Epidermal melanocyte (primary cell): Measurements from ENCODE around the gene PIP4K2A.
"Not testable (repeated sequence)": the region's sequence is repeated elsewhere in the genome, so short reads cannot be mapped to it uniquely, and the experiment has no call there.

Experiments used
- DNase-seq: peaks from one replicate; pipeline ENCODE4 v3.0.0; 2011; ENCODE audit warnings: low spot score; ENCODE audit not compliant: insufficient read length

PIP4K2A gene

GRCh38 chr10:22557321-22557720 is 157.1 kb downstream of the PIP4K2A start:
- DNase-seq, result no peak

GRCh38 chr10:22556774-22557173 is 157.6 kb downstream of the PIP4K2A start:
- DNase-seq, result no peak

- DNase-seq, result peak; percentile 85
These were observed 159.8 kb downstream of the PIP4K2A start for GRCh38 chr10:22554461-22555182.

GRCh38 chr10:22553452-22553995 is 160.9 kb downstream of the PIP4K2A start:
- DNase-seq, result no peak

DNA sequence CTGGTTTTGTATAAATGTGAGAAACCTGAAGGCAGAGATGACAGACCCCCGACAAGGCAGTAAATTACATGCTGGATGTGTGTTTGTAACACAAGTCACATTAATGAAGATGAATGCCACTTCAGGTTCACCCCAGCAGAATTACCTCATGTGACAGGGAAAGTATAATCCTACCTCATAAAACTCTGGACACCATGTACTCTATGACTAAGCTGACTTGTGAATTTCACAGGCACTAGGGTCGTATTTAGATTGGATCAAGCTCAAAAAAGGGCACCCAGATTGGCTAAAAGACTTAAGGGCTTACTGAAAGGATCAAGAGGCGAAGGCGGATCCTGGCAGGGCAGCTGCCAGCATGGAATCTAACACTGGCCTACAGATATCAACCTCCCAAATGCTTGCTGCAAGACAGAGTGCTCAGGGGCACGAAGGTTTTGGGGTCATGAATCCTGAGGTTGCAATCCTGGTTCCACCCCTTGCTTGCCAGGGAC is 161.4 kb downstream of the PIP4K2A start:
- DNase-seq, result no peak

DNA sequence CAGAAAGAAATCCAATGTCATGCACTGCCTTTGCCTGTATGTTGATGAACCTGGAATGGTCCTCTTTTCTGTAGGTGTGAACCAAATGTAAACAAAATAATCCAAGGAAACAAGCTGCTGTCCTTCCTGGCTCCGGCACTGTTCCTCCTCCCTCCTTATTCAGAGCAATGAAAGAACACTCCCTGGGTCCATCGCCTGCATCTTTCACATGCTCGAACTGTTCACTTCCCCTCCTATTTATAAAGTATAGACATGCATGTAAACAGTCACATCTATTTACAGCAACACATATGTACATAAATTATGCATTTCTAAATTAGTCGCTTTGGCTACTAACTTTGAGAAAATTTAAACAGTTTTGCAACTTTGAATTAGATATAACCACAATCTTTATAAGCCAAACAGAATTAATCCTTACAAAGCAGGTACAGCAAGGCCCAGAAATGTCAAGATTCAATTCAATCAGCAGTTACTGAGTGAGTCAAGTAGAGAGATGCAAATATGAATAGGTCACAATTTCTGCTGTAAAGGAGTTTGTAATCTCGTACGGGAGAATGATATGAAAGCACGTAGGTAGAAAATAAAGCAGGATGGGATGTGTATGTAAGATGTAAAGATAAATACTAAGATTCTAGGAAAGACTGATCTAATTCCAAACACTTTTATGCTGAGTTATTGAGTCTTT is 162.6 kb downstream of the PIP4K2A start:
- no peak for DNase-seq

GRCh38 chr10:22550732-22551131 is 163.6 kb downstream of the PIP4K2A start:
- no peak for DNase-seq

GRCh38 chr10:22548344-22548743 is 166.0 kb downstream of the PIP4K2A start:
- DNase-seq, result no peak

- no peak for DNase-seq
These were observed 168.7 kb downstream of the PIP4K2A start for GRCh38 chr10:22545643-22546042.

DNA sequence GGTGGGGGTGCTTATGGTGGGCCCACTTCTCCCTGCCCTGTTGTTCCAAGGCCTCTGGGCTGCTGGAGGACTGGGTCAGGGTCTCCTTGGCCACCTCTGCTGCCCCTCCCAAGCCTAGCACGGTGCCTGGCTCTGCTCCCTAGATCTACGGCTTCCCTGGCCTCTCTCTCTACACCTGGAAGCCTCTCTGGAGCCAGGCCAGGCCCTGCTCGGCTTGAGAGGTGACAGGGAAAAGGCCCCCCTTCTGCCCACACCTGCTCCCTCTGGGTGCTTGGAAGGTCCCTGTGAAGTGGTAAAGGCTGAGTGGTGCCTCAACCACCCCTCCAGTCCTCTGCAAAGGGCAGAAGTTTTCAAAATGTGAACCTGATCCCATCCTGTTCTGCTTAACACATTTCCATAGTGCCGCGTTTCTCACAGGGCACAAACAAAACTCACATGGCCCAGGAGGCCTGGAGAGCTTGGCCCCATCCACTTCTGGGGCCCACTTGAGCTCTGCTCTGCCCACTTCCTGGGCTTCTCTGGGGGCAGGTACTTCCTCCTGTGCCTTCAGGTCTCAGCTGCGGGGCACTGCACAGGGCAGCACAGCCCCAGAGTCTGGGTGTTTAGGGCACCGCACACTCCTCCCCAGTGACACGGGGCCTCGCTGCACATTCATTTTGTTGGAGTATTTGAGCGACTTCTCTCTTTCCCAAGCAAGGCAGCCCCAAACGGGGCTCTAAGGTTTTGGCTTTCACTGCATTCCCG is 169.9 kb downstream of the PIP4K2A start:
- no peak for DNase-seq

DNA sequence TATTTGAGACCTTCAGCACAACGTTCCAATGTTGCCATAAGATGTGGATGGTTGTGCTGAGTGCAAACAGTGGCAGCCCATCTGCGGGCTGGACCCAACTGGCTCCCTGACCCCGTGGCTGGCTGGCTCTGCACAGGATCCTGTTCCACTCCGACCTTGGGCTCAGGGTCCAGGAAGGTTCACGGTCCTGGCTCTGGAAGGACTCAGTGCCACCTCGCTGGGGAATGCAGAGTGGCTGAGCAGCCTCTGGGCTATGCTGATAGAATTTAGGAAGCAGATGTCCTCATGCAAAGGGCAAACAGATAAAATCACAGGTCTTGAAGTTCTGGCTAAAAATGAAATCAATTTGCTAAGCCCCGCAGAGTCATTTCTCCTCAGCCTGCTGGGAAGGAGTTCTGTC is 171.6 kb downstream of the PIP4K2A start:
- DNase-seq, result no peak

DNA sequence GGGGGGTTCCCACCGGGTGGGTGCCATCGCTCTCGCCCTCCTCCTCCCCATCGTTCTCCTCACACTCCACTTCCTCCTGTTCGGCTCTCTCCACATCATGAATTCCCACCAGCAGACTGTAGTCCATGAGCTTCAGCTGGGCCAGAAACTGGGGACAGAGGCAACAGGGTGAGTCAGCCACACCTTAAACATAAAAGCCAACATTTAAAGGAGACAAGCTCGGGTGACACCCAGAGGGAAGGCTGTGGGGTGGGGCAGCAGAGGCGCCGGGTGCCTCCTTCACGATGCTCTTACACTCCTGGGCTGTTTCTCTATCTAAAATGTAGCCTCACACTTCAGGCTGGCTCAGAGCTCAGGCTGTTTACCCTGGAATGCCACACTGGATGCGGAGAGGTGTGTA is 172.5 kb downstream of the PIP4K2A start:
- DNase-seq, result no peak

GRCh38 chr10:22539579-22540298 is 174.6 kb downstream of the PIP4K2A start:
- DNase-seq, result no peak

- DNase-seq, result no peak
These were observed 176.6 kb downstream of the PIP4K2A start for GRCh38 chr10:22537810-22538209.

DNA sequence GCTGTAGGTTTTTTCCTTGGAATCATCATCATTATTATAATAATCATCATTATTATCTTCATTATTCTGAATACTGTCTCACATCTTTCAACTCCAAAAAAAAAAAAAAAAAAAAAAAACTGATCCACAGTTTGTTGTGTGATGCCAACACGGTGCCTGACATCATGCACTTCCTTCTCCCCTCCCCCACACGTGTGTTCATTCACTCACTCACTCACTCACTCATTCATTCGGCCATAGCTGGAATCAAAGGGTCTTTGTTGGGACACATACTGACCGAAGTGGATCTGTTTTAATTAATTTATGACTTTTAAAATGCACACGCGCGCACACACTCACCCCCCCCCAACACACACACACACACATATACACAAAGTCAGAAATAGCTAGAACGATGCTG is 177.8 kb downstream of the PIP4K2A start:
- no peak for DNase-seq

DNA sequence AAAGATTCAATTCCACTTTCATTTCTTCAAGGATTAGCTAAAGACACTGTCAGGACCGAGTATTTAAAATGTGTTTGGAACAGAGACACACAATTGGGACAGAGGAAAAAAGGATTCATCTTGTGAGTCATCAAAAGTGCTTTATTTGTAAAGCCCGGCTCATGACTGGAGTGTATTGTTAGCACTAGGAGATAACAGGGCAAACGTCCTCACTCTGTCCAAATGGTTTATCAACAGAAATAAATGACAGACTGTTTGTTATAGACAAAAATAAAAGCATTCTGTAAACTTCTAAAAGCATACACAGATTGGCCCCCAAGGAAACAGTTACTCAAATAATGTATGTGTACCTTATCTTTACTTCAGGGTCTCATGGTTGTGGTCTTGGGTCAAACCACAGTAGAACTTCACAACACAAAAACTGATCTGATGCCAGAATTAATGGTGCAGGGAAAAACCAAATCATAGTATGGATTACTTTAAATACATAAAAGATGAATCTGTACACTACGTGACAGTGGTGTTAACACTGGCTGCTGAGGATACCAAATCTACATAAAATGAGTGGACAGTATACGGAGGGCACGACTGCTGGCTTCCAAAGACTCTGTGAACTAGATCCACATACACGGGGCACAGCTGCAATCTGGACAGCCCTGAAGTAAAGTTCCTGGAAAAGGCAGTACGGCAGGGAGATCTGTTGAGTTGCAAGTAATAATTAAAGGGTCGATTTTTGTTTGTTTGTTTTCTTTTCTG is 179.4 kb downstream of the PIP4K2A start:
- no peak for DNase-seq

DNA sequence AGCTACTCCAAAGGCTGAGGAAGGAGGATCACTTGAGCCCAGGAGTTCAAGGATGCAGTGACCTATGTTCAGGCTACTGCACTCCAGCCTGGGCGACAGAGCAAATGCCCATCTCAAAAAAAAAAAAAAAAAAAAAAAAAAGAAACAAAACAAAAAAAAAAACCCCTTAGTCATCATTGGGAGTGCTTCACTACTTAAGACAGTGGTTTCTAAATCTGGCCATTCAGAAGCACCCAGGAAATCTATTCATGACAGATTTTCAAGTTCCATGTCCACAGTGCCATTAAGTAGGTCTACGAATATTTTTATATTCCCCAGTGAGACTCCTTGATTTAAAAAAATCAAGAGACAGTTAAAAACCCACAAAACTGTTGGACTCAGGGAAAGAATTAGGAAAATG is 182.9 kb downstream of the PIP4K2A start:
- DNase-seq, result no peak

GRCh38 chr10:22531008-22531407 is 183.4 kb downstream of the PIP4K2A start:
- DNase-seq, result no peak

DNA sequence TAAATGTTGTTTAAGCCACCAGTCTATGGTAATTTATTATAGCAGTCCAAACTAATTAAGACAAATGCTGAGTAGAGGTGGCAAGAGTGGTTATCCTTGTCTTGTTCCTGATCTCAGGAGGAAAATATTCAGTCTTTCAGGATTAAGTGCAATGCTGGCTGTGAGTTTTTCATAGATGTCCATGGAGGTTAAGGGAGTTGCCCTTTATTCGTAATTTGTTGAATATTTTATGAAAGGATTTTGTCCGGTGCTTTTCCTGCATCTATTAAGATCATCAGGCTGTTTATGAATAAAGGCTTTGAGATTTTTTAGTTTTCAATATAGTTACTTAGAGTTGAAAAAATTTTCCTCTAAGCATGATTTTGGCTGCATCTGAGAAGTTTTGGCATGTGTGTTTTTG is 186.9 kb downstream of the PIP4K2A start:
- no peak for DNase-seq

DNA sequence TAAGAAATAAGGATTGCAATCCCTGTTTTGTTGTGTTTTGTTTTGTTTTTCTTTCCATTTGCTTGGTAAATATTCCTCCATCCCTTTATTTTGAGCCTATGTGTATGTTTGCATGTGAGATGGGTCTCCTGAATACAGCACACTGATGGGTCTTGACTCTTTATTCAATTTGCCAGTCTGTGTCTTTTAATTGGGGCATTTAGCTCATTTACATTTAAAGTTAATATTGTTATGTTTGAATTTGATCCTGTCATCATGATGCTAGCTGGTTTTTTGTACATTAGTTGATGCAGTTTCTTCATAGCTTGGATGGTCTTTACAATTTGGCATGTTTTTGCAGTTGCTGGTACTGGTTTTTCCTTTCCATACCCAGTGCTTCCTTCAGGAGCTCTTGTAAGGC is 190.0 kb downstream of the PIP4K2A start:
- DNase-seq, result not testable (repeated sequence)

- DNase-seq, result not testable (repeated sequence)
These were observed 193.7 kb downstream of the PIP4K2A start for GRCh38 chr10:22520645-22521044.
